HuH-7.5 (cell line): ENCODE measurements around the gene ATL1.
"Not testable (repeated sequence)": the region's sequence is repeated elsewhere in the genome, so short reads cannot be mapped to it uniquely, and the experiment has no call there.

Experiments
- DNase-seq: peaks from one replicate; pipeline ENCODE4 v3.0.0; 2011; ENCODE audit warnings: low spot score

Gene ATL1

GRCh38 chr14:50602035-50602434 lies 42.1 kb downstream of the ATL1 start:
- DNase-seq: no peak

GRCh38 chr14:50603565-50603964 lies 43.6 kb downstream of the ATL1 start:
- DNase-seq: no peak

- DNase-seq: no peak
Observed at GRCh38 chr14:50605766-50606165, 45.8 kb downstream of the ATL1 start.

- no peak for DNase-seq
Observed at GRCh38 chr14:50606468-50606867, 46.5 kb downstream of the ATL1 start.

GRCh38 chr14:50607181-50607580 lies 47.2 kb downstream of the ATL1 start:
- no peak for DNase-seq

- DNase-seq: no peak
Observed at GRCh38 chr14:50607761-50608160, 47.8 kb downstream of the ATL1 start.

- DNase-seq: no peak
Observed at GRCh38 chr14:50608302-50608851, 48.4 kb downstream of the ATL1 start.

- DNase-seq: no peak
Observed at GRCh38 chr14:50610465-50610864, 50.5 kb downstream of the ATL1 start.

- DNase-seq: no peak
Observed at GRCh38 chr14:50612806-50613205, 52.9 kb downstream of the ATL1 start.

GRCh38 chr14:50615056-50615455 lies 55.1 kb downstream of the ATL1 start:
- no peak for DNase-seq

GRCh38 chr14:50615552-50615951 lies 55.6 kb downstream of the ATL1 start:
- DNase-seq: no peak

- no peak for DNase-seq
Observed at GRCh38 chr14:50616275-50616674, 56.3 kb downstream of the ATL1 start.

- no peak for DNase-seq
Observed at GRCh38 chr14:50619569-50620141, 59.7 kb downstream of the ATL1 start.

- DNase-seq: no peak
Observed at GRCh38 chr14:50620341-50620740, 60.4 kb downstream of the ATL1 start.

- no peak for DNase-seq
Observed at GRCh38 chr14:50622978-50623377, 63.0 kb downstream of the ATL1 start.

- no peak for DNase-seq
Observed at GRCh38 chr14:50624447-50624846, 64.5 kb downstream of the ATL1 start.

- not testable (repeated sequence) for DNase-seq
Observed at GRCh38 chr14:50624947-50625346, 65.0 kb downstream of the ATL1 start.

- DNase-seq: no peak
Observed at GRCh38 chr14:50631408-50631821, 71.5 kb downstream of the ATL1 start.

GRCh38 chr14:50633954-50634353 lies 74.0 kb downstream of the ATL1 start:
- DNase-seq: no peak

- DNase-seq: no peak
Observed at GRCh38 chr14:50635141-50635540, 75.2 kb downstream of the ATL1 start.

- no peak for DNase-seq
Observed at GRCh38 chr14:50647282-50647681, 87.3 kb downstream of the ATL1 start.

- no peak for DNase-seq
Observed at GRCh38 chr14:50647753-50648152, 87.8 kb downstream of the ATL1 start.

- DNase-seq: no peak
Observed at GRCh38 chr14:50649691-50650090, 89.7 kb downstream of the ATL1 start.

GRCh38 chr14:50656776-50657175 lies 96.8 kb downstream of the ATL1 start:
- no peak for DNase-seq
